H9 (cell line): Measurements from ENCODE around the gene ATP6V0A4. TPM values are rescaled to one million over a fixed set of nuclear protein-coding genes. Genes with fewer than 3 reads are reported as not detected.

Experiments
- DNase-seq: peaks from one replicate; pipeline ENCODE4 v3.0.0-alpha.2; 2017
- H2AFZ ChIP-seq: one replicate; pipeline ENCODE4 v1.6.1; 2013; ENCODE audit warnings: mild to moderate bottlenecking, low read length, control low read depth, moderate library complexity
- H2AK5ac ChIP-seq: 2 replicates; pipeline ENCODE4 v1.6.1; 2013; ENCODE audit warnings: low read length, control low read depth, mixed read lengths; ENCODE audit not compliant: insufficient read length
- H2BK120ac ChIP-seq: one replicate; pipeline ENCODE4 v1.6.1; 2013; ENCODE audit warnings: low read depth, mild to moderate bottlenecking, low read length, control low read depth, inconsistent platforms; ENCODE audit not compliant: poor library complexity, severe bottlenecking
- H2BK12ac ChIP-seq: 2 replicates; pipeline ENCODE4 v1.6.1; 2013; ENCODE audit warnings: low read length, control low read depth, mixed read lengths, low read depth; ENCODE audit not compliant: insufficient read length
- H2BK15ac ChIP-seq: 2 replicates; pipeline ENCODE4 v1.6.1; 2013; ENCODE audit warnings: low read depth, low read length, control low read depth
- H2BK20ac ChIP-seq: one replicate; pipeline ENCODE4 v1.6.1; 2013; ENCODE audit warnings: low read depth, mild to moderate bottlenecking, low read length, control low read depth, inconsistent platforms; ENCODE audit not compliant: poor library complexity, severe bottlenecking
- H2BK5ac ChIP-seq: 2 replicates; pipeline ENCODE4 v1.6.1; 2013; ENCODE audit warnings: low read length, control low read depth, mixed read lengths; ENCODE audit not compliant: insufficient read length
- H3K14ac ChIP-seq: 2 replicates; pipeline ENCODE4 v1.6.1; 2013; ENCODE audit warnings: low read length, control low read depth; ENCODE audit not compliant: insufficient read depth
- H3K18ac ChIP-seq: 2 replicates; pipeline ENCODE4 v1.6.1; 2013; ENCODE audit warnings: low read depth, mild to moderate bottlenecking, mixed read lengths, low read length, control low read depth; ENCODE audit not compliant: insufficient read length
- H3K23ac ChIP-seq: 2 replicates; pipeline ENCODE4 v1.6.1; 2013; ENCODE audit warnings: low read length, control low read depth, mixed read lengths, low read depth; ENCODE audit not compliant: insufficient read length
- H3K23me2 ChIP-seq: 2 replicates; pipeline ENCODE4 v1.6.1; 2013; ENCODE audit warnings: low read depth, mild to moderate bottlenecking, mixed read lengths, low read length, control low read depth; ENCODE audit not compliant: insufficient read length, poor library complexity, severe bottlenecking
- H3K27ac ChIP-seq: 2 replicates; pipeline ENCODE4 v1.5.1; 2013; ENCODE audit warnings: low read length, control low read depth, mixed read lengths, low read depth; ENCODE audit not compliant: insufficient read length
- H3K27me3 ChIP-seq: 2 replicates; pipeline ENCODE4 v1.6.1; 2013; ENCODE audit warnings: low read length, control low read depth, inconsistent platforms; ENCODE audit not compliant: insufficient read depth
- H3K4ac ChIP-seq: 2 replicates; pipeline ENCODE4 v1.6.1; 2013; ENCODE audit warnings: low read depth, mild to moderate bottlenecking, control low read depth, inconsistent platforms, low read length, moderate library complexity
- H3K4me1 ChIP-seq: 2 replicates; pipeline ENCODE4 v1.6.1; 2013; ENCODE audit warnings: low read length, control low read depth, inconsistent platforms; ENCODE audit not compliant: insufficient read depth
- H3K4me2 ChIP-seq: 2 replicates; pipeline ENCODE4 v1.6.1; 2013; ENCODE audit warnings: low read length, control low read depth, mixed read lengths; ENCODE audit not compliant: insufficient read length, insufficient read depth
- H3K56ac ChIP-seq: 2 replicates; pipeline ENCODE4 v1.6.1; 2013; ENCODE audit warnings: low read depth, mild to moderate bottlenecking, mixed read lengths, low read length, control low read depth; ENCODE audit not compliant: insufficient read length
- H3K79me1 ChIP-seq: 2 replicates; pipeline ENCODE4 v1.6.1; 2013; ENCODE audit warnings: low read depth, mild to moderate bottlenecking, moderate library complexity, low read length, control low read depth, inconsistent platforms; ENCODE audit not compliant: insufficient read depth, poor library complexity, severe bottlenecking
- H3K79me2 ChIP-seq: 2 replicates; pipeline ENCODE4 v1.6.1; 2013; ENCODE audit warnings: low read length, control low read depth, inconsistent platforms; ENCODE audit not compliant: insufficient read depth
- H3K9ac ChIP-seq: 2 replicates; pipeline ENCODE4 v1.6.1; 2013; ENCODE audit warnings: low read length, control low read depth, mixed read lengths; ENCODE audit not compliant: insufficient read length; ENCODE audit errors: extremely low read depth
- H3K9me3 ChIP-seq: one replicate; pipeline ENCODE4 v1.6.1; 2013; ENCODE audit warnings: low read depth, low read length, inconsistent platforms; ENCODE audit not compliant: control insufficient read depth
- H3T11ph ChIP-seq: one replicate; pipeline ENCODE4 v1.6.1; 2013; ENCODE audit warnings: mild to moderate bottlenecking, low read length, control low read depth, inconsistent platforms
- H4K20me1 ChIP-seq: one replicate; pipeline ENCODE4 v1.6.1; 2013; ENCODE audit not compliant: control insufficient read depth, insufficient read length, insufficient read depth
- H4K5ac ChIP-seq: 2 replicates; pipeline ENCODE4 v1.6.1; 2013; ENCODE audit warnings: low read depth, mild to moderate bottlenecking, mixed read lengths, low read length, control low read depth; ENCODE audit not compliant: insufficient read length
- H4K8ac ChIP-seq: replicated peaks from 2 replicates; pipeline ENCODE4 v1.6.1; 2013; ENCODE audit warnings: low read length, control low read depth, mixed read lengths, low read depth; ENCODE audit not compliant: insufficient read length
- H4K91ac ChIP-seq: 2 replicates; pipeline ENCODE4 v1.6.1; 2013; ENCODE audit warnings: low read depth, mild to moderate bottlenecking, moderate library complexity, mixed read lengths, low read length, control low read depth; ENCODE audit not compliant: insufficient read length
- H3K27ac Mint-ChIP-seq, 3 experiments: 2 replicates in 2 of 3; 3 replicates in 1 of 3; pipeline ENCODE4 v1.8.0; 2020 to 2021; ENCODE audit warnings: mixed read lengths in 3 of 3, mild to moderate bottlenecking in 1 of 3, moderate library complexity in 1 of 3
- H3K27me3 Mint-ChIP-seq: 2 replicates; pipeline ENCODE4 v1.8.0; 2021; ENCODE audit warnings: low read depth, mild to moderate bottlenecking, moderate library complexity, mixed read lengths
- H3K36me3 Mint-ChIP-seq, 3 experiments: 2 replicates in 2 of 3; 3 replicates in 1 of 3; pipeline ENCODE4 v1.8.0; 2020 to 2021; ENCODE audit warnings: low read depth in 3 of 3, mixed read lengths in 3 of 3; ENCODE audit not compliant: insufficient read depth in 1 of 3
- H3K4me1 Mint-ChIP-seq, 2 experiments: 2 replicates each; pipeline ENCODE4 v1.8.0; 2020; ENCODE audit warnings: mixed read lengths in 2 of 2
- H3K4me3 Mint-ChIP-seq, 2 experiments: 2 replicates in 1 of 2; 3 replicates in 1 of 2; pipeline ENCODE4 v1.8.0; 2020 to 2021; ENCODE audit warnings: mild to moderate bottlenecking in 2 of 2, mixed read lengths in 2 of 2, moderate library complexity in 1 of 2
- H3K9me3 Mint-ChIP-seq, 2 experiments: 2 replicates in 1 of 2; 3 replicates in 1 of 2; pipeline ENCODE4 v1.8.0; 2020; ENCODE audit warnings: mild to moderate bottlenecking in 2 of 2, mixed read lengths in 2 of 2, moderate library complexity in 1 of 2
- CTCF ChIP-seq: fragments of 200-600 bp; sonication (generic); conservative IDR thresholded peaks from 3 replicates; pipeline ENCODE4 v1.8.0; 2021; ENCODE audit warnings: antibody characterized with exemption, mild to moderate bottlenecking
- WGBS: extraction: QIAGEN DNeasy Blood & Tissue Kit; methylation state at CpG from one replicate; pipeline ENCODE4 v1.1.7; 2013; ENCODE audit warnings: missing lambda C conversion rate, low lambda C conversion rate, mixed read lengths; ENCODE audit not compliant: insufficient read length; ENCODE audit errors: extremely low coverage; 5-methylcytosine and 5-hydroxymethylcytosine counted together
- total RNA-seq: library from RNA; stranded (reverse); gene quantifications from 2 replicates; pipeline ENCODE4 v1.2.1, GENCODE V29; 2021

ATP6V0A4 gene
- total RNA-seq, 1 experiment from 2014 or later: 0.79 TPM

GRCh38 chr7:138700857-138701536 is 97.0 kb downstream of the ATP6V0A4 start, which contains the start of gene SVOPL:
Gene SVOPL, minus strand, starts transcription at chr7:138701362. Its CDS starts 22,317 bp downstream, at chr7:138679045.
- H3K9ac ChIP-seq: no peak within 1 kb of the TSS
- H3K23me2 ChIP-seq: no peaks in the 10 kb centered on the region
- no peak within 1 kb of the TSS for H2BK5ac ChIP-seq
- H3K79me1 ChIP-seq: no peaks in the 10 kb centered on the region
- no peak within 1 kb of the TSS for H2AK5ac ChIP-seq
- H2BK120ac ChIP-seq: no peak within 1 kb of the TSS
- H3K56ac ChIP-seq: no peak within 1 kb of the TSS
- no peak within 1 kb of the TSS for H3K14ac ChIP-seq
- no peak within 1 kb of the TSS for H2BK15ac ChIP-seq
- no peak within 1 kb of the TSS for H3T11ph ChIP-seq
- H4K91ac ChIP-seq: no peak within 1 kb of the TSS
- no peak within 1 kb of the TSS for H3K23ac ChIP-seq
- H3K4me2 ChIP-seq: no peak within 1 kb of the TSS
- no CpG with 5 or more reads among the region's 7 CpGs for WGBS
- H3K9me3 Mint-ChIP-seq: no peaks in the 10 kb centered on the region; a peak in 1 of 5 replicates
- no peak within 1 kb of the TSS for H2BK12ac ChIP-seq
- no peak within 1 kb of the TSS for H3K27ac ChIP-seq
- no peak for TF ChIP-seq CTCF
- no peak within 1 kb of the TSS for H4K5ac ChIP-seq
- H3K27me3 Mint-ChIP-seq: no peaks in the 10 kb centered on the region; the same call in 1 of the 2 replicates
- no peak within 1 kb of the TSS for H3K18ac ChIP-seq
- no peaks in the 10 kb centered on the region for H3K36me3 Mint-ChIP-seq
- no peak within 1 kb of the TSS for H4K8ac ChIP-seq
- H4K20me1 ChIP-seq: no peaks in the 10 kb centered on the region
- no peaks in the 10 kb centered on the region for H3K79me2 ChIP-seq
- no peak within 1 kb of the TSS for H2AFZ ChIP-seq
- H3K4me1 Mint-ChIP-seq: peaks cover 2 to 4% of the 10 kb centered on the region in 2 experiments
- no peaks in the 10 kb centered on the region for H3K27me3 ChIP-seq
- no peak within 1 kb of the TSS for H3K4me3 Mint-ChIP-seq
- H3K9me3 ChIP-seq: no peaks in the 10 kb centered on the region
- H3K4me1 ChIP-seq: no peaks in the 10 kb centered on the region
- DNase-seq: no peak
- peak within 1 kb of the TSS in 1 of 3 experiments; percentile 50; a peak in 1 of 7 replicates for H3K27ac Mint-ChIP-seq
- no peak within 1 kb of the TSS for H3K4ac ChIP-seq
- no peak within 1 kb of the TSS for H2BK20ac ChIP-seq
